Measurements from ENCODE around the gene GIMAP7.
"Not testable (repeated sequence)": the region's sequence is repeated elsewhere in the genome, so short reads cannot be mapped to it uniquely, and the experiment has no call there.

Gene GIMAP7

DNA sequence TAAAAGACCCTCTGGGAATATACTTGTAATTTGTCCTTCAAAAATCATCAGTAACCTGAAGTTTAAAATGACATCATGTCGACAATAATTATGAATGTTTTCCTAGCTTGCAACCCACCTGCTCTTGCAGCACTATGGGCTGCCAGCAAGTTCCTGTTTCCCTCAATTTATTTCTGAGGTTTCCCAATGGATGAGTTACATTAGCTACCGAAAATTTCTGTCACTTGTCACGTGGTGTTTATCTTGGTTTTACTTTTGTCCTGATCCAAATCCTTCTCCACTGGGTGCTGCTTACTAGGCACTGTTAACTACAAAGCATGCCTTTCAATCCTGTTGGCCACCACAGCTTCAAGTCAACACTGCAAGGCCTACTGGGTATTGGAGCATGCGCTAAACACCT is 32.8 kb upstream of the GIMAP7 start:
- TF ChIP-seq, protein P1, sequence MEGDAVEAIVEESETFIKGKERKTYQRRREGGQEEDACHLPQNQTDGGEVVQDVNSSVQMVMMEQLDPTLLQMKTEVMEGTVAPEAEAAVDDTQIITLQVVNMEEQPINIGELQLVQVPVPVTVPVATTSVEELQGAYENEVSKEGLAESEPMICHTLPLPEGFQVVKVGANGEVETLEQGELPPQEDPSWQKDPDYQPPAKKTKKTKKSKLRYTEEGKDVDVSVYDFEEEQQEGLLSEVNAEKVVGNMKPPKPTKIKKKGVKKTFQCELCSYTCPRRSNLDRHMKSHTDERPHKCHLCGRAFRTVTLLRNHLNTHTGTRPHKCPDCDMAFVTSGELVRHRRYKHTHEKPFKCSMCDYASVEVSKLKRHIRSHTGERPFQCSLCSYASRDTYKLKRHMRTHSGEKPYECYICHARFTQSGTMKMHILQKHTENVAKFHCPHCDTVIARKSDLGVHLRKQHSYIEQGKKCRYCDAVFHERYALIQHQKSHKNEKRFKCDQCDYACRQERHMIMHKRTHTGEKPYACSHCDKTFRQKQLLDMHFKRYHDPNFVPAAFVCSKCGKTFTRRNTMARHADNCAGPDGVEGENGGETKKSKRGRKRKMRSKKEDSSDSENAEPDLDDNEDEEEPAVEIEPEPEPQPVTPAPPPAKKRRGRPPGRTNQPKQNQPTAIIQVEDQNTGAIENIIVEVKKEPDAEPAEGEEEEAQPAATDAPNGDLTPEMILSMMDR (IDR thresholded peaks at IDR 0.05; ENCODE audit: low read depth, low read length) = no peak
- Histone ChIP-seq H3K27ac (no peak overlapping the region), H3K36me3 (no peaks in the 10 kb centered on the region), H3K4me3 (ENCODE audit: low read depth, low read length) (no peak overlapping the region), H3K27me3 (ENCODE audit: insufficient read depth, low read depth, severe bottlenecking) (no peaks in the 10 kb centered on the region), H3K9me3 (ENCODE audit: severe bottlenecking) (no peaks in the 10 kb centered on the region)
- no peak for DNase-seq

DNA sequence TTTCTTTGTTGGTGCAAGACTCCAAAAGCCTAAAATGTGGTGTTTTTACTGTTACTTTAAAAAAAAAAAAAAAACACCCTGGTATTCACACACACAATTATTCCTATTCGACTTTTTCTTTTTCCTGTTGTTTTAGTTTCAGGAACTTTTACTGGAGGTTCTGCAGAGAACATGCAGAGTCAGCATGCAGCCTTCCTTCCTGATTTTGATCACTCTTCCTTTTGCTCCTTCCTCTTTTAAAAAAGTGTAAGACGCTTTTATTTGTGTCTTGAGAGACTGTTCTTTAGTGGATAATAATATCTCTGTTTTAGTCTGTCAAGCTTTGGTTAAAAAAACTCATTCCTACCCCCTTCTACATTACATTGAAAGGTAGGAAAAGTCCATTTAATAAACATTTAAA is 31.2 kb upstream of the GIMAP7 start:
- not testable (repeated sequence) for DNase-seq; H3K4me3 ChIP-seq (ENCODE audit: low read depth, low read length); H3K27ac ChIP-seq; H3K36me3 ChIP-seq; H3K27me3 ChIP-seq (ENCODE audit: insufficient read depth, low read depth, severe bottlenecking); H3K9me3 ChIP-seq (ENCODE audit: severe bottlenecking)

DNA sequence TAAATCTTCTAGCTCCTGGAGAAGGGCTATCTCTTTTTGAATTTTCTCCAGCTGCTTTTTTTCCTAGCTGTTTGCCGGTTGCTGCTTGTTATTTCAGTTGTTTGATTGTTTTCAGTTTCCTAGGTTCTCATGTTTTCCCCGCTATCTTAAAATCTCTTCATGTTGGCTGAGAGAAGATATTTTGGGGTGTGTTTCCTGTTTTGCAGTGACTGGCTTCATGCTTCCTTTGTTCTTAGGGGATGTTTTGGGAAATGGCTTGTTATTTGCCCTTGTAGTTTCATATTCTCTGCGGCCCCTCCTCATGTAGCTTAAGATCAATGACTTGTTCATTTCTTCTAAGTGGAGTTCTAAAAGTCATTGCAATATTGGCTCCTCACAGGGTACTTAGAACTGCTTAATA is 30.6 kb upstream of the GIMAP7 start:
- H3K4me3 ChIP-seq (ENCODE audit: low read depth, low read length) = not testable (repeated sequence)

DNA sequence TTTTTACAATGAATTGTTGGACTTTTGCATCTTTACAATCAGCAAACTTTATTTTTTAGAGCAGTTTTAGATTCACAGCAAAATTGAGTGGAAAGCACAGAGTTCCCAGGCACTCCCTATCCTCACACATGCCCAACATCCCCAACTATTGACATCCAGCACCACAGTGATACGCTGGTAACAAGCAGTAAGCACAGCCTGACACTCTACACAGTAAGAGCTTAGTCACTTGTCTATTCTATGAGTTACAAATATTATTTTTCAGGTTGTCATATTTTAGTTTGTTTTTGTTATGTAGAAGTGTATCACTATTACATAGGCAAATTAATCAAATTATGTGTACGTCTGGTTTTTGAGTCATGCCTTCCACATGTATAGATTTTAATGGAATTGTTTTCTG is 27.0 kb upstream of the GIMAP7 start:
- no peak overlapping the region for H3K27ac ChIP-seq
- TF ChIP-seq, protein P1 (IDR thresholded peaks at IDR 0.05; ENCODE audit: low read depth, low read length) = no peak
- H3K9me3 ChIP-seq (ENCODE audit: severe bottlenecking) = no peaks in the 10 kb centered on the region

More for the DNA sequence above, 30.6 kb upstream of the GIMAP7 start:
- not testable (repeated sequence) for H3K27me3 ChIP-seq (ENCODE audit: insufficient read depth, low read depth, severe bottlenecking); H3K9me3 ChIP-seq (ENCODE audit: severe bottlenecking); DNase-seq; H3K27ac ChIP-seq; H3K36me3 ChIP-seq

DNA sequence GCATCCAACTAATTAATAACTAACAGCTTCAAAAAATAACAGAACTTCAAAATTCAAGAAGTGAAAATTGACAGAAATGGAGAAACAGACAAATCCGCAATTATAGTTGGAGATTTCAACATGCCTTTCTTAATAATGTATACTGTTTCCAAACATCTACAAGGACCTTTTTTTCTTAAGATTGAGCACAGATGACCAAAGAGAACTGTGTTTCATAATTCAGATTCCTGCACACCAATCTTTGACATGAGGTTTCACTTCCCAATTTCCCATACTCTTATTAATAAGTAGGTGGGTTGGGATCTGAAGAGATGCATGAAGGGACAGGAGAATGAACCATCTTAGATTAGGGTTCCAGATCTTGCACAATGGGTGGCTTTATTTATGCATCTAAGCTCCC is 24.9 kb upstream of the GIMAP7 start:
- TF ChIP-seq, protein P1 (IDR thresholded peaks at IDR 0.05; ENCODE audit: low read depth, low read length) = no peak
- Histone ChIP-seq H3K27ac (no peak overlapping the region), H3K27me3 (ENCODE audit: insufficient read depth, low read depth, severe bottlenecking) (no peaks in the 10 kb centered on the region), H3K9me3 (ENCODE audit: severe bottlenecking) (no peaks in the 10 kb centered on the region), H3K36me3 (no peaks in the 10 kb centered on the region), H3K4me3 (ENCODE audit: low read depth, low read length) (no peak overlapping the region)
- no peak for DNase-seq

More for the DNA sequence above, 27.0 kb upstream of the GIMAP7 start:
- no peak overlapping the region for H3K4me3 ChIP-seq (ENCODE audit: low read depth, low read length)
- no peak for DNase-seq
- no peaks in the 10 kb centered on the region for H3K36me3 ChIP-seq
- H3K27me3 ChIP-seq (ENCODE audit: insufficient read depth, low read depth, severe bottlenecking) = no peaks in the 10 kb centered on the region

DNA sequence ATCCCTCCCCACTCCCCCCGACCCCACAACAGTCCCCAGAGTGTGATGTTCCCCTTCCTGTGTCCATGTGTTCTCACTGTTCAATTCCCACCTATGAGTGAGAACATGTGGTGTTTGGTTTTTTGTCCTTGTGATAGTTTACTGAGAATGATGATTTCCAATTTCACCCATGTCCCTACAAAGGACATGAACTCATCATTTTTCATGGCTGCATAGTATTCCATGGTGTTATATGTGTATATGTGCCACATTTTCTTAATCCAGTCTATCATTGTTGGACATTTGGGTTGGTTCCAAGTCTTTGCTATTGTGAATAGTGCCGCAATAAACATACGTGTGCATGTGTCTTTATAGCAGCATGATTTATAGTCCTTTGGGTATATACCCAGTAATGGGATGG is 21.2 kb upstream of the GIMAP7 start:
- not testable (repeated sequence) for H3K27ac ChIP-seq; H3K36me3 ChIP-seq; DNase-seq; H3K9me3 ChIP-seq (ENCODE audit: severe bottlenecking); H3K4me3 ChIP-seq (ENCODE audit: low read depth, low read length); H3K27me3 ChIP-seq (ENCODE audit: insufficient read depth, low read depth, severe bottlenecking)

DNA sequence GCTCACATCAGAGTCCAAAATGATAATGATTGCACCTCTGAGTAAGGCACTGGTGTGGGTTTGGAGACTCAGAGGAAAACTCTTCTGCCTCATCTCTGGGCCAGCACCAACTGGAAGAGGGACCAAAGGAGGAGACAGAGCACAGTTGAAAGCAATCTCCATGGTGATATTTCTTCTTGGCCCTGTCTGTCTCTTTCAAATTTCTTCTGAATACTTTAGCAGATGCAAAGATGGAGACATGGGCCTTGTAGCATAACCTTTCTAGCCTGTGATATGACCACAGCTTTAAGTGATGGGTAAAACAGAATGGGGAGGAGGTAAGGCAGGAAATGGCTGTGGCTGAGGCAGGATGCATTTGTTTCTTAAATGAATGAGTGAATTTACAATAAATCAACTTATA is 12.2 kb upstream of the GIMAP7 start:
- no peak for DNase-seq
- H3K4me3 ChIP-seq (ENCODE audit: low read depth, low read length) = no peak overlapping the region
- H3K27ac ChIP-seq = no peak overlapping the region
- H3K36me3 ChIP-seq = no peaks in the 10 kb centered on the region
- TF ChIP-seq, protein P1 (IDR thresholded peaks at IDR 0.05; ENCODE audit: low read depth, low read length) = no peak
- H3K9me3 ChIP-seq (ENCODE audit: severe bottlenecking) = no peaks in the 10 kb centered on the region
- H3K27me3 ChIP-seq (ENCODE audit: insufficient read depth, low read depth, severe bottlenecking) = no peaks in the 10 kb centered on the region
